GM18498 (cell line): ENCODE results near the gene EP400.
"Not testable (repeated sequence)": the region's sequence is repeated elsewhere in the genome, so short reads cannot be mapped to it uniquely, and the experiment has no call there.

ENCODE experiments used
- ATAC-seq: cut with Tn5 transposase; IDR thresholded peaks from one replicate; pipeline ENCODE4 v1.9.1; 2021; ENCODE audit warnings: mild to moderate bottlenecking, moderate library complexity; ENCODE audit not compliant: unreplicated experiment

EP400 gene

GRCh38 chr12:131983554-131983953, 33.8 kb downstream of the EP400 start:
- ATAC-seq = no peak

DNA sequence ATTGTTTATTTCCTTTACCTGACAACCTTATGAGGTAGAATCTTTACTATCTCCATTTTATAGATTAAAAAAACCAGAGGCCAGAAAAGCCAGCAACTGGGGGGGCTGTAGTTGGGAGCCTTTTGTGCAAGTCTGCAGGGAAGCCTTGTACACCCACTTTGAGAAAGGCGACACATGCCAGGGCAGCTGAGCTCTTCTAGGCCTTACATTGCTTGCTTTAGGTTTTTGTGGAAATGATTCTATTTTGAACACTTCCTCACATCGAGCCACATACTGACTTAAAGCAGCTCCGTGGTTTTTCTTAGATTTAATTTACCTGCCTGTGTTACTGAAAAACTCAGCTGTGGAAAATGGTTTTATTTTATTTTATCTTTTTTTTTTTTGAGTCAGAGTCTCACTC, 34.6 kb downstream of the EP400 start:
- no peak for ATAC-seq

DNA sequence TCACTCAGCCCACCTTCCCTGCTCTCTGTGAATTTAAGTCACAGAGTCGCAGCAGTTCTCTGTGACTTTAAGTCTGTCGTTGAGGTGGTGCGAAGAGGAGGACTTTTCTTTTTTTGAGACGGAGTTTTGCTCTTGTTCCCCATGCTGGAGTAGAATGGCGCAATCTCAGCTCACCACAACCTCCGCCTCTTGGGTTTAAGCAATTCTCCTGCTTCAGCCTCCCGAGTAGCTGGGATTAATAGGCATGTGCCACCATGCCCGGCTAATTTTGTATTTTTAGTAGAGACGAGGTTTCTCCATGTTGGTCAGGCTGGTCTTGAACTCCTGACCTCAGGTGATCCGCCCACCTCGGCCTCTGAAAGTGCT, 35.8 kb downstream of the EP400 start:
- not testable (repeated sequence) for ATAC-seq

GRCh38 chr12:131986361-131986760, 36.6 kb downstream of the EP400 start:
- ATAC-seq = no peak

DNA sequence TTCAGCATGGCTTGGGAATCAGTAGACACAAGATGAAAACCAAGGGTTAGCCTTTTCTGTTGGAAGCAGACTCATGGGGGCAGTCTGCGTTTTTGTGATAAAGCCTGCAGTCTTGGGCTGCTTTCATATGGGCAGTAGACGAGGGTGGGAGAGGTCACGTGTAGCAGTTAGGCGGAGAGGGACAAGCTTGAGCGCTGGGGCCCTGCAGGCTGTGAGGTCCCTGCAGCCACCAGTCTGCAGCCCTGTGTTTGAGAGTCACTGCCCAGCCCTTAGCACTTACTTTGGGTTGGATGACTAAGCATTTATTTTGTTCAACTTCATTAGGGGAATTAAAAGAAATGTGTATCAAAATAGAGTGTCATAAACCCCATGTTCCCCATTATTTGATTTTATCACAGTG, 37.2 kb downstream of the EP400 start:
- no peak for ATAC-seq

- ATAC-seq = no peak
Observed at GRCh38 chr12:131987552-131987951, 37.8 kb downstream of the EP400 start.

DNA sequence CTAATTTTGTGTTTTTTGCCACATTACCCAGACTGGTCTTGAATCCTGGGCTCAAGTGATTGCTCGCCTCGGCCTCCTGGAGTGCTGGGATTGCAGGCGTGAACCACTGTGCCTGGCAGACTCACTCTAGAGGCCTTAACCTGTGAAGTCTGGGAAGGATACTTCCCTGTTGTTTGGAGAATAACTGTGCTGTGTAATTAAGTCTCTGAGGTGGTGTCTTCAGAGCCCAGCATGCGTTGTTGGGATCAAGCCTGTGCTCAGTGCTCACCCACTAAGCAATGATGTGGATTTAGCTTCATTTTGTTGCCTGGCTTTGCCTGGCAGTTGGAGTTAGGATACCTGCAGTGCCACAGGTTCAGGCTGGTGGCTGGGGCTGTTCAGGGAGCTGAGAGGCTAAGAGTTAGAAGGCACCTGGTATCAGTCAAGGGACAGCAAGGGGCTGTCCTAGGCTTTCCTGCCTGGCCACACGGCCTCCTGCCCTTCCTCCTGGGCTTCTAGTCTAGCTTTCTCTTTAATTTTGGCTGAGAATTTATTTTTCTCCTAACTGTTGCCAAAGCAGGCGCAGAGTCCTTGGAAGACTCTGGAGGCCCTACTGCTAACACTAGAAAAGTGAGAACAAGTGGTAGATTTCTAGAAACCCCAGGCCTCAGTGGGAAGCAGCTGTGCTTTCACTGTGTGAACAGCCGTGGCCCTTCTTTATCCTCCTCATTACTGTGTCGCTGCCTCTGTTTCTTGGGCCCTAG, 38.5 kb downstream of the EP400 start:
- ATAC-seq = no peak

GRCh38 chr12:131989021-131989420, 39.3 kb downstream of the EP400 start:
- no peak for ATAC-seq

GRCh38 chr12:131990066-131990979, 40.6 kb downstream of the EP400 start:
- no peak for ATAC-seq

DNA sequence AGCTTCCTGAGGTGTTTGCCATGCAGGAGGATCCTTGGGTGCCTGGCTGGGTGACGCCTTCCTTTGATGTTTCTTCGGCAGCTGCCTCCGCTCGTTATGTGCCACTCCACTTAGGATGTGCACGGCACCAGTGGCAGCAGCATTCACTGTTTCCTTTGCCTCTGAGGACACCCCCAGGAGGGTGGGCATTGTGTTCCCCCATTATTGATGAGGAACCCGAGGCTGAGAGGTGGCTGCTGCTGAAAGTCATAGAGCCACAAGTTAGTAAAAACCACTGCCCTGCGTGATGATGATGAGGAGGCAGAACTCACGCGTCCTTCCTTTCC, 41.2 kb downstream of the EP400 start:
- ATAC-seq = no peak

DNA sequence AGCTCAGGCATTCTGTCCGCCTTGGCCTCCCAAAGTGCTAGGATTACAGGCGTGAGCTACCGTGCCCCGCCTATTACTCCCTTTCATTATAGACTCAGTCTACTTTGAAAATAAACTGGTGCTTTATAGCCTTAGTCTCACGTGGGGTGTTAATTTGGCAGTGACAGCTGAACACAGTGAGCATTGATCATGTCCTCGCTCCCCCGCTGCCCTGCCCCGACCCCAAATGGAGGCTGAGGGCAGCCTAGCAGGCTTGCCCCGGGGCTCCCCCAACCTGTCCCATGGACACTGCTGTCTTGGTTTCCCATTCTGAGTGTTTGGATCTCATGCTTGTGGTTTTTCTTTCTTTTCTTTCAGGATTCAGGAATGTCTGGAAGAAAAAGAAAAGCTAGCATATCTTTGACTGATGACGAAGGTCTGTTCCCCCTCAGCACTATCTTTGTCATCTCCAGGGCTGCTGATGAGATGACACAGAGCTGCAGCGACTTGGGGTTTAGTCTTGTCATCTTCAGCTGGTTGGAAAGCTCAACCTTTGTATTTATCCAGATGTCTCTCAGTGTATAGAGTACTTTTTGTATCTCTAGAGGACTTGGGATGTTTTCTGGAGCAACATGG, 42.2 kb downstream of the EP400 start:
- no peak for ATAC-seq

- no peak for ATAC-seq
Observed at GRCh38 chr12:131994589-131994988, 44.8 kb downstream of the EP400 start.

DNA sequence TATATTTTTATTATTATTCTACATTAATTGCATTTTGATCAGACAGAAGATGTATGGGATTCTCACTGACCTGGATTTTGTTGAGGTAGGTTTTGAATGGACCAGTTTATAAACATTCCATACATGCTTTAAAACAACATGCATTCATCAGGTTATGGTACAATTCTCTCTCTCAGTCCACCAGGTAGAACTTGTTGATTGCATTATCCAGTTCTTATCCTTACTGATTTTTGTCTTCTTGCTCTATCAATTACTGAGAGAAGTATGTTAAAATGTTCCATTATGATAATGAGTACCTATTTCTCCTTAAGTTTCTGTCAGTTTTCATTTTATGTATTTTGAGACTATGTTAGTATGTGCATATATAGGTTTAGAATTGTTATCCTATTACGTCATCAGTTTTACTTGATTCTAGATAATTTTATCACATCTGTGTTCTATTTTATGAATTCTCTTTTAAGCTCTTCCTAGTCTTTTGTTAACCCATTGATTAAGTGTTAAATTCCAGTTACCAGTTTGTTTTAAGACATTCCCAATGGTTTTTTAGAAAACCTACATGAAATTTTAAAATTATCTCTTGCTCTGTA, 50.6 kb downstream of the EP400 start:
- ATAC-seq = no peak

DNA sequence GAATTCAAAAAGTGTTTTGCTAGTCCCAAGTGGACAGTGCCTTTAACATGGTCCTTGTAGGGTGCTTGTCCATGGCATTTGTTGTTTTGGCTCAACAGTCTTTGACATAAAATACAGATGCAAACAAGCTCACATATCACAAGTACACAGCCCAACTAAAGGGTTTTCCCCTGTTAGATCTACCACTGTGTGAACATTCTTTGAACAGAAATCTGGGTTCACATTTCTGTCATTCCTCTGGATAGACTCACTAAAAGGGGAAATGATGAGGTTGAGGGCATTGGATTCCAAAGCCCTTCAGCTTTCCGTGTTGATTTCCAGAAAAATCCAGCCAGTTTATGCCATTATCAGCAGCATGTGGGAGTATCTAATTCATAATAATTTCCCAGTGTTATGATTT, 54.1 kb downstream of the EP400 start:
- ATAC-seq = no peak

GRCh38 chr12:132004946-132005345, 55.2 kb downstream of the EP400 start:
- ATAC-seq = no peak

DNA sequence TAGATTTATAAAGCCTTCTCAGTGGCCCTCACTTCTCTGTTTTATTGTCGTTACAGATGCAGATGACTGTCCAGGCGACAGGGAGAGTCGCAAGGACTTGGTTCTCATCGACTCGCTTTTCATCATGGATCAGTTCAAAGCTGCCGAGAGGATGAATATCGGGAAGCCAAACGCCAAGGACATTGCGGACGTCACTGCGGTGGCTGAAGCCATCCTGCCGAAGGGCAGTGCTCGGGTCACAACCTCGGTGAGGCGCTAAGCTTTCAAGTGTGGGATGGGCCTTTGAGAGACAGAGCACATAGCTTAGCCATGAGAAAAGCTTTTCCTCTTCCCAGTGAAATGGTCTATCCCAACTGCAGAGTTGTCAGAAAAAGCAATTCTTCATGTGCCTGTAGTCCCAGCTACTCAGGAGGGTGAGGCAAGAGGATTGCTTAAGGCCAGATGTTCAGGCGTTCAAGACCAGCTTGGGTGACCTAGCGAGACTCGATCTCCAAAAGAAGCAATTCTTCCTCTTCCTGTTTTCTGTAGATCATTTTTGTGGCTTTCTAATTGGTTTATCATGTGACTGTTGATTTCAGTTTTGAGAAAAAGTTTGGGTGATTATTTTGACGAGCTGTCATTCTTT, 56.4 kb downstream of the EP400 start:
- no peak for ATAC-seq

- ATAC-seq = no peak
Observed at GRCh38 chr12:132007041-132007440, 57.3 kb downstream of the EP400 start.

GRCh38 chr12:132009336-132009859, 59.7 kb downstream of the EP400 start:
- ATAC-seq = no peak

DNA sequence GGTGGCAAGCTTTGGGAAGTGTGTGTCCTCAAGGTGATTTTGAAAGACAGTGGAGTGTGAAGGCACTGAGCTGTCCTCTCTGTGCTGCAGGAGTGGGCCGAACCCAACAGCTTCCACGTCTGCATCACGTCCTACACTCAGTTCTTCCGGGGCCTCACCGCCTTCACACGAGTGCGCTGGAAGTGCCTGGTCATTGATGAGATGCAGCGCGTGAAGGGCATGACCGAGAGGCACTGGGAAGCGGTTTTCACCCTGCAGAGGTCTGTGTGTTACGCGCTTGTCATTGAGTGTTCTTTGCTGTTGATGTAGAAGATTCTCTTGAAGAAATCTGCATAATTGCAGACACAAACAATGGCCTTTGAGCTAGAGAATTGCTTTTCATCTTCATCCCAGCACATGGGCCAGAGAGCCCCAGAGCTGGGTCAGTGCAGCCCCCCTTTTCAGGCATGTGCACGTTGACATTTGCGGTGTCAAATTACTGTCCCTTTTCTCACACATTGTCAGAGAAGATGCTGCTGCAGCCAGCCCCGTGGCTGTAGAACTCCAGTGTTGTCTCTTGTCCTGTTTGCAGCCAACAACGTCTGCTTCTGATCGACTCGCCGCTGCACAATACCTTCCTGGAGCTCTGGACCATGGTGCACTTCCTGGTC, 63.3 kb downstream of the EP400 start:
- ATAC-seq = no peak
